ENCODE measurements around the gene SAMD13. TPM values are rescaled to one million over a fixed set of nuclear protein-coding genes. Genes with fewer than 3 reads are reported as not detected.

The SAMD13 gene
- total RNA-seq, 1 experiment from 2014 or later: 0.59 TPM

Other genes starting within 250 kb of the SAMD13 start
- 3.2 and 3.4 TPM in 2 replicates for gene PRKACB, start 157.4 kb upstream of the SAMD13 start, total RNA-seq (2022)
- not detected in 2 replicates for gene DNASE2B, start 96.8 kb downstream of the SAMD13 start, total RNA-seq (2022)
- 15.7 and 18.2 TPM in 2 replicates for gene RPF1, start 177.6 kb downstream of the SAMD13 start, total RNA-seq (2022)
- gene SPATA1, start 204.7 kb downstream of the SAMD13 start, total RNA-seq (2022): 0.57 TPM in 1 of 2 replicates, not detected in the other
- gene GNG5, start 204.9 kb downstream of the SAMD13 start, total RNA-seq (2022): 83.1 and 93.2 TPM in 2 replicates